Esophagus muscularis mucosa (tissue), 3 donors: ENCODE results near the gene CD96.

Experiments used
- CTCF ChIP-seq, 3 experiments: fragments of 200-600 bp in 2 of 3; fragments of 450-650 bp in 1 of 3; sonication (generic) in 2 of 3; IDR thresholded peaks; one replicate each; pipeline ENCODE4 v1.5.1; 2017 to 2019; ENCODE audit warnings: antibody characterized with exemption in 3 of 3, mild to moderate bottlenecking in 2 of 3, moderate library complexity in 1 of 3
- POLR2A ChIP-seq: fragments of 450-650 bp; IDR thresholded peaks from one replicate; pipeline ENCODE4 v1.6.1; 2017; ENCODE audit warnings: antibody characterized with exemption, moderate library complexity, mild to moderate bottlenecking, low read depth
- POLR2AphosphoS5 ChIP-seq, 2 donors: sonication (generic); formaldehyde crosslinking; IDR thresholded peaks; one replicate each; pipeline ENCODE4 v1.6.1; 2017; ENCODE audit warnings: antibody characterized with exemption in 2 of 2

DNA sequence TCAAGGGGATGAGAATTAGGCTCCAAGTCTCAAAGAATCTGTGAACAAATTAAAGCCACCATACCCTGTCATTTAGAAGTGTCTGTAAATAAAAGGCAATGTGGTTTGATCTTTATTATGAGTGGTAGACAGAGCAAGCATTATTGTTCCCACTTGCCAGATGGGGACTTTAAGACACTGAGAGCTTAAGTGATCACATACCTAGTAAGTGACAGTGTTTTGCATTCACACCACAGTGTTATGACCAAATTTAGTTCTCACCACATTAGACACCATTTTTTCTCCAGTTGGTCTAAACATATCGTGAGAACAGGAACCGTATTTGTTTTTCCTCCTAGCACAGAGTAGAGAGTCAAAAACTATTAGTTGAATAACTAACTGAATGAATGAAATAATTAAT lies 66.4 kb downstream of the CD96 start:
- TF ChIP-seq CTCF (IDR thresholded peaks at IDR 0.05), result no peak
- no peak for TF ChIP-seq POLR2A
- TF ChIP-seq POLR2AphosphoS5 (IDR thresholded peaks at IDR 0.05), result no peak
